ENCODE results near the gene STK32B. TPM values are rescaled to one million over a fixed set of nuclear protein-coding genes. Genes with fewer than 3 reads are reported as not detected.

The STK32B gene
- total and polyA plus RNA-seq, 9 donors = 3.8 to 12.5 (median 5.8) TPM

DNA sequence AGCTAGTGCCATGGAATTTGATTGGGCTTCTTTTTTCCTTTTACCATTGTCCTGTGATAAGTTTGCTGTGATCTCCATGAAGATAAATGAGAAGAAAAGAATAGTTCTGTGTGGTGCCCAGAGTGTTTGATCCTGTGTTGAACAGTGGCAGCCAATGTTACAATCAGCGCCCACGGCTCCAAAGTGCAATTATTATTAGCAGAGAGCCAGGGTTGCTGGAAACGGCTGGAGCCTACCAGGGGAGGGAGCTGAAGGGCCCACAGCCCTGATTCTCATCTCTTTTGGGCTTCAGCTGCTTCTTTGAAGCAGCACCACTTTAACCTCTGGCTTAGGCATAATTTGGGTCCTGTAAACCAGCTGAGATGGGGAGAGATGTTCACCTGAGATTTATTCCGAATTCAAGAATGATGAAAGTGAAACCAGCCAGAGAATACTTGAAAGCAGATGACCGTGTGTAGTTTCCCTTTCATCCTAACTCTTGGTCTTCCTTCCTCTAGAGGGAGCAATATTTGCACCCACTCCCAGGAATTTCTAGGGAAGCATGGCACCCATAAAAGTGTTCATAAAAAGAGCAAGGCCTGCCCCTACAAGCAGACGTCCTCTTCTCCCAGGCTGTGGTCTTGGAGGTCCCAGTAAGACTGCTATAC, 358.8 kb downstream of the STK32B start:
- H3K27ac ChIP-seq (ENCODE audit: low read length) = no peak overlapping the region
- no peaks in the 10 kb centered on the region for H3K36me3 ChIP-seq (ENCODE audit: control insufficient read depth, insufficient read depth, low read length)
- no peaks in the 10 kb centered on the region for H3K27me3 ChIP-seq (ENCODE audit: control insufficient read depth, insufficient read depth, low read length)
- no peaks in the 10 kb centered on the region for H3K4me1 ChIP-seq (ENCODE audit: control insufficient read depth, insufficient read depth, low read length)
- no peak for DNase-seq
- H3K9me3 ChIP-seq (replicated peaks; ENCODE audit: control insufficient read depth, low read depth, low read length) = peaks cover 14% of the 10 kb centered on the region
- 49% methylated on average over 4 of the region's 6 CpGs for WGBS (ENCODE audit: insufficient coverage)
- no peak overlapping the region for H3K4me3 ChIP-seq (ENCODE audit: low read length)

DNA sequence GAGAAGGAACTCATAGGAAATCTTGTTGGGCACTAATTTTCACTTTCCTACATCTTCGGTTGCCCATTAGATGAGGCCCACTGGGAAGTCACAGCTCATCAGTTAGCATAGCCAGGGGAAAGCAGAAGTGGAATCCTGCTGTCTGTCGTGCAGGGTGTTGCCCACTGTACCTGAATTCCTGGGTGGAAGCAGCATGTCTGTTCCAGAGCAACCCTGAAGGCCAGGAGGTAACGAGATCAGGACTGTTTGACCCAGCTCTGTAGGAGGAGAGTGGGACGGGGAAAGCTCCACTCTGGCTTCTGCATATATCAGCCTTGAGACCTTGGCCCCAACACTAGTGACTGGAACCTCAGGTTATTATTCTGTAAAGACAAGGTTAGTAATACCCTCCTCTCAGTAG, 361.0 kb downstream of the STK32B start:
- H3K9me3 ChIP-seq (replicated peaks; ENCODE audit: control insufficient read depth, low read depth, low read length) = peaks cover 5% of the 10 kb centered on the region
- H3K36me3 ChIP-seq (ENCODE audit: control insufficient read depth, insufficient read depth, low read length) = no peaks in the 10 kb centered on the region
- no peak overlapping the region for H3K4me3 ChIP-seq (ENCODE audit: low read length)
- H3K27me3 ChIP-seq (ENCODE audit: control insufficient read depth, insufficient read depth, low read length) = no peaks in the 10 kb centered on the region
- no peak overlapping the region for H3K27ac ChIP-seq (ENCODE audit: low read length)
- WGBS (ENCODE audit: insufficient coverage) = 73% methylated on average over 4 of the region's 4 CpGs
- DNase-seq = no peak
- H3K4me1 ChIP-seq (ENCODE audit: control insufficient read depth, insufficient read depth, low read length) = no peaks in the 10 kb centered on the region

- no peaks in the 10 kb centered on the region for H3K4me1 ChIP-seq (ENCODE audit: control insufficient read depth, insufficient read depth, low read length)
- no peaks in the 10 kb centered on the region for H3K27me3 ChIP-seq (ENCODE audit: control insufficient read depth, insufficient read depth, low read length)
- no peak overlapping the region for H3K4me3 ChIP-seq (ENCODE audit: low read length)
- H3K9me3 ChIP-seq (replicated peaks; ENCODE audit: control insufficient read depth, low read depth, low read length) = peaks cover 5% of the 10 kb centered on the region
- no peak overlapping the region for H3K27ac ChIP-seq (ENCODE audit: low read length)
- H3K36me3 ChIP-seq (ENCODE audit: control insufficient read depth, insufficient read depth, low read length) = no peaks in the 10 kb centered on the region
- 57% methylated on average over 1 of the region's 1 CpG for WGBS (ENCODE audit: insufficient coverage)
- DNase-seq = no peak
Observed at GRCh38 chr4:5412751-5413150, 361.5 kb downstream of the STK32B start.

DNA sequence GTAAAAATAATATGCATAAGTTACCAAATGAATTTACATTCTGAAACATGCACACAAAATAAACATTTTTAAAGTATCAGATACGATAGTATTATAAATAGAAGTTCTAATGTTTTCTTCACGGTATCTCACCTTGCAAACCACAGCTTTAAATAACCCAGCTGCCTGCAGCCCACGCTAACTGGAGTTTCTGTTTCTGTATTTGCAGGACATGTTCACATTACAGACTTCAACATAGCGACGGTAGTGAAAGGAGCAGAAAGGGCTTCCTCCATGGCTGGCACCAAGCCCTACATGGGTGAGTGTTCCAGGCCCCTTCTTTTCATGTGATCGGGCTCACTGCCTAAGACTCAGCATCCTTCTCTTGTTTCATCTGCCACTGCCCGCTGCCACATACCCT, 365.4 kb downstream of the STK32B start:
- Histone ChIP-seq H3K9me3 (replicated peaks; ENCODE audit: control insufficient read depth, low read depth, low read length) (peaks cover 5% of the 10 kb centered on the region), H3K27ac (ENCODE audit: low read length) (no peak overlapping the region), H3K4me3 (ENCODE audit: low read length) (no peak overlapping the region), H3K4me1 (ENCODE audit: control insufficient read depth, insufficient read depth, low read length) (no peaks in the 10 kb centered on the region), H3K36me3 (ENCODE audit: control insufficient read depth, insufficient read depth, low read length) (no peaks in the 10 kb centered on the region), H3K27me3 (ENCODE audit: control insufficient read depth, insufficient read depth, low read length) (no peaks in the 10 kb centered on the region)
- 78% methylated on average over 5 of the region's 7 CpGs for WGBS (ENCODE audit: insufficient coverage)
- DNase-seq = no peak

GRCh38 chr4:5420266-5420665, 369.0 kb downstream of the STK32B start:
- Histone ChIP-seq H3K27me3 (ENCODE audit: control insufficient read depth, insufficient read depth, low read length) (no peaks in the 10 kb centered on the region), H3K27ac (ENCODE audit: low read length) (no peak overlapping the region), H3K4me3 (ENCODE audit: low read length) (no peak overlapping the region), H3K4me1 (ENCODE audit: control insufficient read depth, insufficient read depth, low read length) (no peaks in the 10 kb centered on the region), H3K36me3 (ENCODE audit: control insufficient read depth, insufficient read depth, low read length) (no peaks in the 10 kb centered on the region), H3K9me3 (replicated peaks; ENCODE audit: control insufficient read depth, low read depth, low read length) (peaks cover 5% of the 10 kb centered on the region)
- no peak for DNase-seq
- WGBS (ENCODE audit: insufficient coverage) = 90% methylated on average over 6 of the region's 6 CpGs

DNA sequence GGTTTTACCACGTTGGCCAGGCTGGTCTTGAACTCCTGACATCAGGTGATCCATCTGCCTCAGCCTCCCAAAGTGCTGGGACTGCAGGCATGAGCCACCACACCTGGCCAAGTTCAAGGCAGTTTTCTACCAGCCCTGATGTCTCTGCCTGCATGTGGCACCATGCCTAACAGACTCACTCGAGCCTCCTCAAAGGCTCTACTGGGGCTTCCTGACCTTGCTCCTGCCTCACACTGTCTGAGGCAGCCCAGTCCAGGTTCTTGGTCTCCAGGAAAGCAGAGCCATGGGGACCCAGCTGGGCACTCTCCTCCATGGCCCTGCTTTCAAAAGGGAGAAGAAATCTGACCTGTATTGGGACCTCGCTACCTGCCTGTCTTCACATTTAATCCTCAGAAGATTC, 370.1 kb downstream of the STK32B start:
- no peak for DNase-seq
- H3K9me3 ChIP-seq (replicated peaks; ENCODE audit: control insufficient read depth, low read depth, low read length) = peaks cover 5% of the 10 kb centered on the region
- no peak overlapping the region for H3K27ac ChIP-seq (ENCODE audit: low read length)
- H3K4me1 ChIP-seq (ENCODE audit: control insufficient read depth, insufficient read depth, low read length) = no peaks in the 10 kb centered on the region
- no peak overlapping the region for H3K4me3 ChIP-seq (ENCODE audit: low read length)
- WGBS (ENCODE audit: insufficient coverage) = 72% methylated on average over 2 of the region's 3 CpGs
- H3K36me3 ChIP-seq (ENCODE audit: control insufficient read depth, insufficient read depth, low read length) = no peaks in the 10 kb centered on the region
- no peaks in the 10 kb centered on the region for H3K27me3 ChIP-seq (ENCODE audit: control insufficient read depth, insufficient read depth, low read length)

GRCh38 chr4:5422195-5422594, 370.9 kb downstream of the STK32B start:
- WGBS (ENCODE audit: insufficient coverage) = 39% methylated on average over 2 of the region's 2 CpGs
- Histone ChIP-seq H3K27me3 (ENCODE audit: control insufficient read depth, insufficient read depth, low read length) (no peaks in the 10 kb centered on the region), H3K36me3 (ENCODE audit: control insufficient read depth, insufficient read depth, low read length) (no peaks in the 10 kb centered on the region), H3K4me1 (ENCODE audit: control insufficient read depth, insufficient read depth, low read length) (no peaks in the 10 kb centered on the region), H3K9me3 (replicated peaks; ENCODE audit: control insufficient read depth, low read depth, low read length) (no peaks in the 10 kb centered on the region), H3K4me3 (ENCODE audit: low read length) (no peak overlapping the region), H3K27ac (ENCODE audit: low read length) (no peak overlapping the region)
- no peak for DNase-seq

- Histone ChIP-seq H3K9me3 (replicated peaks; ENCODE audit: control insufficient read depth, low read depth, low read length) (no peaks in the 10 kb centered on the region), H3K36me3 (ENCODE audit: control insufficient read depth, insufficient read depth, low read length) (no peaks in the 10 kb centered on the region), H3K27me3 (ENCODE audit: control insufficient read depth, insufficient read depth, low read length) (no peaks in the 10 kb centered on the region), H3K4me3 (ENCODE audit: low read length) (no peak overlapping the region), H3K4me1 (ENCODE audit: control insufficient read depth, insufficient read depth, low read length) (no peaks in the 10 kb centered on the region), H3K27ac (ENCODE audit: low read length) (no peak overlapping the region)
- no peak for DNase-seq
- 82% methylated on average over 5 of the region's 6 CpGs for WGBS (ENCODE audit: insufficient coverage)
Observed at GRCh38 chr4:5423670-5424069, 372.4 kb downstream of the STK32B start.

GRCh38 chr4:5424211-5424610, 372.9 kb downstream of the STK32B start:
- DNase-seq = no peak
- 79% methylated on average over 2 of the region's 3 CpGs for WGBS (ENCODE audit: insufficient coverage)
- no peaks in the 10 kb centered on the region for H3K4me1 ChIP-seq (ENCODE audit: control insufficient read depth, insufficient read depth, low read length)
- H3K4me3 ChIP-seq (ENCODE audit: low read length) = no peak overlapping the region
- H3K36me3 ChIP-seq (ENCODE audit: control insufficient read depth, insufficient read depth, low read length) = no peaks in the 10 kb centered on the region
- H3K9me3 ChIP-seq (replicated peaks; ENCODE audit: control insufficient read depth, low read depth, low read length) = no peaks in the 10 kb centered on the region
- no peak overlapping the region for H3K27ac ChIP-seq (ENCODE audit: low read length)
- no peaks in the 10 kb centered on the region for H3K27me3 ChIP-seq (ENCODE audit: control insufficient read depth, insufficient read depth, low read length)

DNA sequence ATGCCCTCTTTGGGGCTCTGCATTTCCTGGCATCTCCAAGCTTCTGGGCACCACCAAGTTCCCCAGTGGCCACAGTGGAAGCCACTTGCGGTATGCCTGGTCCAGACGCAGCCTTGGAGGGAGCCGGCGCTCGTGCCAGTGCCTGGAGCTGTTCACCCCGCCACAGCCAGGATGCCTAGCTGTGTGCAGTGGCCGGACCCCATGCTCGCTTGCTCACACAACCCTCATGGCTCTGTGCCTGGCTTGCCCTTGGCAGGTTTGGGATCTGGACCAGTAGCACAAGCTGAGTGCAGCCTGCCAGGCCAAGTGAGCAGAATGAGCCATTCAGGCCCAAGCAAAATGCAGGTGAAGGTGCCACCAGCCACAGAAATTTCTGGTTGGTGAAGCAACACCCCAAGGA, 373.6 kb downstream of the STK32B start:
- no peak for DNase-seq
- H3K27ac ChIP-seq (ENCODE audit: low read length) = no peak overlapping the region
- 79% methylated on average over 8 of the region's 8 CpGs for WGBS (ENCODE audit: insufficient coverage)
- no peaks in the 10 kb centered on the region for H3K36me3 ChIP-seq (ENCODE audit: control insufficient read depth, insufficient read depth, low read length)
- H3K9me3 ChIP-seq (replicated peaks; ENCODE audit: control insufficient read depth, low read depth, low read length) = no peaks in the 10 kb centered on the region
- no peak overlapping the region for H3K4me3 ChIP-seq (ENCODE audit: low read length)
- H3K4me1 ChIP-seq (ENCODE audit: control insufficient read depth, insufficient read depth, low read length) = no peaks in the 10 kb centered on the region
- no peaks in the 10 kb centered on the region for H3K27me3 ChIP-seq (ENCODE audit: control insufficient read depth, insufficient read depth, low read length)

GRCh38 chr4:5429747-5430146, 378.5 kb downstream of the STK32B start:
- Histone ChIP-seq H3K4me1 (ENCODE audit: control insufficient read depth, insufficient read depth, low read length) (no peaks in the 10 kb centered on the region), H3K4me3 (ENCODE audit: low read length) (no peak overlapping the region), H3K27me3 (ENCODE audit: control insufficient read depth, insufficient read depth, low read length) (no peaks in the 10 kb centered on the region), H3K36me3 (ENCODE audit: control insufficient read depth, insufficient read depth, low read length) (no peaks in the 10 kb centered on the region), H3K27ac (ENCODE audit: low read length) (no peak overlapping the region), H3K9me3 (replicated peaks; ENCODE audit: control insufficient read depth, low read depth, low read length) (no peaks in the 10 kb centered on the region)
- DNase-seq = no peak

Measured in muscle of leg (tissue), 11 donors.